HL-60 (cell line): ENCODE results near the gene IPO5.

Source experiments
- CTCF ChIP-seq: IDR thresholded peaks from one replicate; pipeline ENCODE4 v1.5.1; 2011; ENCODE audit warnings: low read length, control low read depth, inconsistent platforms; ENCODE audit not compliant: insufficient read depth
- POLR2AphosphoS5 ChIP-seq: IDR thresholded peaks from 2 replicates; pipeline ENCODE4 v1.6.1; 2012; ENCODE audit warnings: low read depth

- no peak for TF ChIP-seq CTCF
- 0 out of 2 replicates have a peak, but pooled peaks have one; percentile 5 for TF ChIP-seq POLR2AphosphoS5
Observed at GRCh38 chr13:97976610-97977521, 23.4 kb downstream of the IPO5 start.
